Endothelial cell of umbilical vein (primary cell): ENCODE measurements around the gene SLC12A6. TPM values are rescaled to one million over a fixed set of nuclear protein-coding genes. Genes with fewer than 3 reads are reported as not detected.

Experiments
- BruUV-seq: library from RNA; stranded (reverse); fragments of 400-500 nt; replicated peaks from 2 replicates; lab custom pipeline; 2021; lab: Mats Ljungman, UMichigan
- CTCF ChIA-PET: fragments of 300-600, 350-600 bp; sonication (Branson Sonifier 250); formaldehyde crosslinking; loops from one replicate; lab custom pipeline; 2021; ENCODE audit warnings: antibody characterized with exemption, inconsistent platforms; lab: Charles Lee
- POLR2A ChIA-PET: fragments of 300-600, 350-600 bp; sonication (Branson Sonifier 250); formaldehyde crosslinking; loops from one replicate; lab custom pipeline; 2021; ENCODE audit warnings: antibody characterized with exemption, inconsistent platforms; lab: Charles Lee
- DNase-seq: peaks from one replicate; pipeline ENCODE4 v3.0.0-alpha.2; 2011; ENCODE audit warnings: low read depth, low spot score
- FAIRE-seq: peaks from 2 replicates; lab custom pipeline; 2011; peaks lifted over from hg19 to GRCh38; lab: Jason Lieb, UNC
- H2AFZ ChIP-seq: 2 replicates; pipeline ENCODE4 v1.6.0; 2012; ENCODE audit warnings: low read depth, low read length, control low read depth, inconsistent platforms
- H3K27ac ChIP-seq: 2 replicates; pipeline ENCODE4 v1.5.1; 2011; ENCODE audit warnings: low read depth, mild to moderate bottlenecking, control low read depth, low read length, moderate library complexity; ENCODE audit not compliant: insufficient read depth
- H3K27me3 ChIP-seq, 2 experiments: 2 replicates each; pipeline versions ENCODE4 v1.6.0 to v1.6.1; 2011; ENCODE audit warnings: low read length in 2 of 2, mixed read lengths in 1 of 2; ENCODE audit not compliant: control insufficient read depth in 2 of 2, insufficient read depth in 2 of 2
- H3K36me3 ChIP-seq, 2 experiments: 2 replicates in 1 of 2; 3 replicates in 1 of 2; pipeline ENCODE4 v1.5.1; 2011; ENCODE audit warnings: low read length in 2 of 2, mild to moderate bottlenecking in 1 of 2, moderate library complexity in 1 of 2; ENCODE audit not compliant: control insufficient read depth in 2 of 2, insufficient read depth in 2 of 2; ENCODE audit errors: extremely low read depth in 1 of 2
- H3K4me1 ChIP-seq: 3 replicates; pipeline ENCODE4 v1.5.1; 2011; ENCODE audit warnings: mild to moderate bottlenecking, low read length; ENCODE audit not compliant: control insufficient read depth, insufficient read depth; ENCODE audit errors: extremely low read depth
- H3K4me2 ChIP-seq: 2 replicates; pipeline ENCODE4 v1.6.1; 2011; ENCODE audit warnings: low read length, control low read depth, mixed read lengths; ENCODE audit not compliant: insufficient read depth
- H3K4me3 ChIP-seq, 3 experiments: fragments of 200-600 bp in 1 of 3; sonication (generic), shearing (Covaris generic) in 1 of 3; replicated peaks in 1 of 3; 2 replicates each; pipeline ENCODE4 v1.5.1; 2011 to 2016; ENCODE audit warnings: control low read depth in 3 of 3, low read length in 3 of 3, mild to moderate bottlenecking in 2 of 3, inconsistent platforms in 1 of 3, low read depth in 1 of 3, moderate library complexity in 1 of 3; ENCODE audit not compliant: insufficient read depth in 1 of 3
- H3K79me2 ChIP-seq: 2 replicates; pipeline ENCODE4 v1.6.0; 2012; ENCODE audit warnings: low read length, inconsistent platforms; ENCODE audit not compliant: control insufficient read depth, insufficient read depth
- H3K9ac ChIP-seq: replicated peaks from 2 replicates; pipeline ENCODE3; 2011; ENCODE audit warnings: low read length, control low read depth; ENCODE audit not compliant: insufficient read depth; ENCODE audit errors: extremely low read depth
- H3K9me1 ChIP-seq: replicated peaks from 3 replicates; pipeline ENCODE4 v1.6.0; 2011; ENCODE audit warnings: mild to moderate bottlenecking, low read length; ENCODE audit not compliant: control insufficient read depth, insufficient read depth; ENCODE audit errors: extremely low read depth
- H3K9me3 ChIP-seq: replicated peaks from 2 replicates; pipeline ENCODE4 v1.5.1; 2012; ENCODE audit warnings: low read length, inconsistent platforms; ENCODE audit not compliant: control insufficient read depth, insufficient read depth
- H4K20me1 ChIP-seq: replicated peaks from 2 replicates; pipeline ENCODE3; 2011; ENCODE audit warnings: mild to moderate bottlenecking, low read length; ENCODE audit not compliant: control insufficient read depth, insufficient read depth; ENCODE audit errors: extremely low read depth
- CTCF ChIP-seq, 2 donors: IDR thresholded peaks; 1 replicate in 1 of 2; 2 replicates in 1 of 2; pipeline ENCODE4 v1.5.1; 2011; ENCODE audit warnings: low read length in 2 of 2, mild to moderate bottlenecking in 2 of 2, moderate library complexity in 2 of 2, control low read depth in 1 of 2, inconsistent platforms in 1 of 2, low read depth in 1 of 2; ENCODE audit not compliant: insufficient read depth in 1 of 2; ENCODE audit errors: extremely low read depth in 1 of 2
- EZH2 ChIP-seq: IDR thresholded peaks from 2 replicates; pipeline ENCODE4 v1.6.1; 2012; ENCODE audit warnings: borderline replicate concordance, low read depth, mild to moderate bottlenecking, moderate library complexity, low read length, inconsistent platforms; ENCODE audit not compliant: severe bottlenecking
- FOS ChIP-seq: IDR thresholded peaks from 2 replicates; pipeline ENCODE4 v1.6.1; 2011; ENCODE audit warnings: mild to moderate bottlenecking, low read length, moderate library complexity, borderline replicate concordance; ENCODE audit not compliant: insufficient read depth
- GATA2 ChIP-seq: IDR thresholded peaks from 2 replicates; pipeline ENCODE4 v1.7.0; 2011; ENCODE audit warnings: low read depth, mild to moderate bottlenecking, moderate library complexity, mixed read lengths, low read length; ENCODE audit not compliant: insufficient read length, insufficient read depth
- JUN ChIP-seq: IDR thresholded peaks from 2 replicates; pipeline ENCODE4 v1.6.1; 2011; ENCODE audit warnings: borderline replicate concordance, low read depth; ENCODE audit not compliant: insufficient read length, insufficient read depth
- MAX ChIP-seq: IDR thresholded peaks from 2 replicates; pipeline ENCODE4 v1.6.1; 2011; ENCODE audit not compliant: insufficient read depth, insufficient read length
- MYC ChIP-seq: IDR thresholded peaks from one replicate; pipeline ENCODE4 v1.6.1; 2011; ENCODE audit warnings: mild to moderate bottlenecking, low read depth, low read length
- POLR2A ChIP-seq: IDR thresholded peaks from 2 replicates; pipeline ENCODE4 v1.6.1; 2012; ENCODE audit warnings: low read depth, mild to moderate bottlenecking, control low read depth, low read length
- POLR2AphosphoS5 ChIP-seq: IDR thresholded peaks from 2 replicates; pipeline ENCODE4 v1.6.1; 2012; ENCODE audit warnings: low read depth, mild to moderate bottlenecking, control low read depth, low read length, moderate library complexity; ENCODE audit not compliant: insufficient read depth
- dilution Hi-C: fragments of 300-500 bp; cut with MboI; formaldehyde crosslinking; loops from one replicate; pipeline ENCODE4 v1.15.0; 2019; ENCODE audit warnings: low sequenced_read_pairs; ENCODE audit not compliant: extremely low pct_ligation_motif_present
- intact Hi-C: fragments of 100-400 bp; cut with micrococcal nuclease; formaldehyde crosslinking; loops from one replicate; pipeline ENCODE4 v1.10.0; 2022
- polyA plus RNA-seq, 4 experiments: library from polyadenylated mRNA; depleted of rRNA in 3 of 4; stranded (reverse) in 3 of 4; unstranded in 1 of 4; fragments of >200 nt; gene quantifications; 2 replicates each; pipeline versions ENCODE4 v1.2.1 to v1.2.3, GENCODE V29; 2011 to 2012; ENCODE audit warnings: missing spikeins in 1 of 4
- total RNA-seq: library from RNA; stranded (reverse); gene quantifications from 2 replicates; pipeline ENCODE4 v1.2.3, GENCODE V29; 2021

Gene SLC12A6
- total and polyA plus RNA-seq, 2 donors (not counting 3 experiments of a cell fraction or from before 2014, with no cell fraction given), result 21.4 to 27.1 TPM

- peaks cover 2% of the 10 kb centered on the region for H3K4me1 ChIP-seq
- intact Hi-C loops (no loop called here), dilution Hi-C loops (no loop called here)
- no peak for TF ChIP-seq MYC
- TF ChIP-seq CTCF (IDR thresholded peaks at IDR 0.05; ENCODE audit: extremely low read depth in 1 of 2, insufficient read depth in 1 of 2, low read depth in 1 of 2, low read length in 2 of 2), result no peak
- TF ChIP-seq JUN, result no peak
- no peak for TF ChIP-seq POLR2AphosphoS5
- no peak for TF ChIP-seq GATA2
- no peak overlapping the region for H3K4me2 ChIP-seq
- no peak overlapping the region for H3K9ac ChIP-seq
- POLR2A ChIA-PET, result interaction anchor here (1.5 kb wide), 1 partner anchor 9 kb away, joined by 6 read pairs; the partner anchor contains the start of gene SLC12A6
- no peak overlapping the region for H3K27ac ChIP-seq
- H3K36me3 ChIP-seq, result no peaks in the 10 kb centered on the region
- no peaks in the 10 kb centered on the region for H3K9me1 ChIP-seq
- FAIRE-seq (no peak), DNase-seq (no peak)
- BruUV-seq, result no TSS peak
- H3K27me3 ChIP-seq, result no peaks in the 10 kb centered on the region
- H2AFZ ChIP-seq, result no peak overlapping the region
- H3K79me2 ChIP-seq, result peaks cover 1% of the 10 kb centered on the region
- CTCF ChIA-PET, result interaction anchor here (0.7 to 2.4 kb wide), 9 partner anchors 8 to 219 kb away, joined by 3 to 15 read pairs (median 3); partner anchors contain the start of genes NOP10 and NUTM1
- no peak overlapping the region for H3K4me3 ChIP-seq
- H3K9me3 ChIP-seq, result no peaks in the 10 kb centered on the region
- no peaks in the 10 kb centered on the region for H4K20me1 ChIP-seq
These were observed 8.6 kb downstream of the SLC12A6 start for GRCh38 chr15:34329006-34329405.

- Histone ChIP-seq H2AFZ (no peak overlapping the region), H4K20me1 (no peaks in the 10 kb centered on the region), H3K79me2 (no peaks in the 10 kb centered on the region), H3K36me3 (no peaks in the 10 kb centered on the region), H3K4me3 (no peak overlapping the region), H3K9me1 (no peaks in the 10 kb centered on the region), H3K27me3 (no peaks in the 10 kb centered on the region), H3K9ac (no peak overlapping the region), H3K4me1 (no peaks in the 10 kb centered on the region), H3K4me2 (no peak overlapping the region), H3K27ac (no peak overlapping the region), H3K9me3 (no peaks in the 10 kb centered on the region)
- DNase-seq (no peak), FAIRE-seq (no peak)
- ChIA-PET POLR2A (no interaction called here), CTCF (interaction anchor here (2.0 to 2.4 kb wide), 2 partner anchors 9 to 15 kb away, joined by 9 to 15 read pairs; no protein-coding TSS in a partner anchor)
- intact Hi-C loops (no loop called here), dilution Hi-C loops (no loop called here)
- no peak for TF ChIP-seq GATA2
- TF ChIP-seq POLR2A, result no peak
- no peak for TF ChIP-seq MAX
- no peak for TF ChIP-seq JUN
- no peak for TF ChIP-seq CTCF (IDR thresholded peaks at IDR 0.05; ENCODE audit: extremely low read depth in 1 of 2, insufficient read depth in 1 of 2, low read depth in 1 of 2, low read length in 2 of 2)
- TF ChIP-seq FOS, result no peak
- no peak for TF ChIP-seq EZH2
- no peak for TF ChIP-seq POLR2AphosphoS5
- no peak for TF ChIP-seq MYC
- no TSS peak for BruUV-seq
These were observed 9.7 kb downstream of the SLC12A6 start for GRCh38 chr15:34327906-34328305.
